Subcutaneous adipose tissue (tissue), 4 donors: ENCODE results near the gene RASGRP1. TPM values are rescaled to one million over a fixed set of nuclear protein-coding genes. Genes with fewer than 3 reads are reported as not detected.

ENCODE experiments used
- total RNA-seq, 4 donors: library from RNA; depleted of rRNA; stranded (reverse); fragments of >200 nt; gene quantifications; one replicate each; pipeline ENCODE4 v1.1.0, GENCODE V29; 2016
- TF ChIP-seq, protein P1 (sequence below): fragments of 450-650 bp; IDR thresholded peaks from one replicate; pipeline ENCODE4 v1.5.1; 2016; ENCODE audit warnings: low read depth, mild to moderate bottlenecking, control low read depth, antibody characterized with exemption, moderate library complexity

RASGRP1 gene
- total RNA-seq, 4 donors from 2014 or later: 0.94 to 2.9 (median 1.8) TPM

DNA sequence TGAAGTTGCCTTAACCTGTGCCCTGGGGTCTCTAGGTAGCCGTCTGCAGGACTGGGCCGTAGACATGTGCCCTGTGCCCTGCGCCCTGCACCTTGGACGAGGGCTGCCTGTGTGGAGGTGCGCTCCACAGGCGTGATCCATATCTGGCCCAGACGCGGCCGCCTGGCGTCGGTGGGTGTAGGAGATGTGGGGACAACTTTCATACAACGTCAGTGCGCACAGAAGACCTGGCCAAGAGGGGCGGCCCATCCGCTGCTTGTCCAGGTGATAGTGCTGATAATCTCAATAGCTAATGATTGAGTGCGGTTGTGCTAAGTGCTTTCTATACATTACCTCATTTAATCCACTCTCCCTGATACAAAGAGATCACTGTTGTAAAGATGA is 665 bp upstream of the RASGRP1 start:
- TF ChIP-seq, protein P1, sequence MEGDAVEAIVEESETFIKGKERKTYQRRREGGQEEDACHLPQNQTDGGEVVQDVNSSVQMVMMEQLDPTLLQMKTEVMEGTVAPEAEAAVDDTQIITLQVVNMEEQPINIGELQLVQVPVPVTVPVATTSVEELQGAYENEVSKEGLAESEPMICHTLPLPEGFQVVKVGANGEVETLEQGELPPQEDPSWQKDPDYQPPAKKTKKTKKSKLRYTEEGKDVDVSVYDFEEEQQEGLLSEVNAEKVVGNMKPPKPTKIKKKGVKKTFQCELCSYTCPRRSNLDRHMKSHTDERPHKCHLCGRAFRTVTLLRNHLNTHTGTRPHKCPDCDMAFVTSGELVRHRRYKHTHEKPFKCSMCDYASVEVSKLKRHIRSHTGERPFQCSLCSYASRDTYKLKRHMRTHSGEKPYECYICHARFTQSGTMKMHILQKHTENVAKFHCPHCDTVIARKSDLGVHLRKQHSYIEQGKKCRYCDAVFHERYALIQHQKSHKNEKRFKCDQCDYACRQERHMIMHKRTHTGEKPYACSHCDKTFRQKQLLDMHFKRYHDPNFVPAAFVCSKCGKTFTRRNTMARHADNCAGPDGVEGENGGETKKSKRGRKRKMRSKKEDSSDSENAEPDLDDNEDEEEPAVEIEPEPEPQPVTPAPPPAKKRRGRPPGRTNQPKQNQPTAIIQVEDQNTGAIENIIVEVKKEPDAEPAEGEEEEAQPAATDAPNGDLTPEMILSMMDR: no peak

DNA sequence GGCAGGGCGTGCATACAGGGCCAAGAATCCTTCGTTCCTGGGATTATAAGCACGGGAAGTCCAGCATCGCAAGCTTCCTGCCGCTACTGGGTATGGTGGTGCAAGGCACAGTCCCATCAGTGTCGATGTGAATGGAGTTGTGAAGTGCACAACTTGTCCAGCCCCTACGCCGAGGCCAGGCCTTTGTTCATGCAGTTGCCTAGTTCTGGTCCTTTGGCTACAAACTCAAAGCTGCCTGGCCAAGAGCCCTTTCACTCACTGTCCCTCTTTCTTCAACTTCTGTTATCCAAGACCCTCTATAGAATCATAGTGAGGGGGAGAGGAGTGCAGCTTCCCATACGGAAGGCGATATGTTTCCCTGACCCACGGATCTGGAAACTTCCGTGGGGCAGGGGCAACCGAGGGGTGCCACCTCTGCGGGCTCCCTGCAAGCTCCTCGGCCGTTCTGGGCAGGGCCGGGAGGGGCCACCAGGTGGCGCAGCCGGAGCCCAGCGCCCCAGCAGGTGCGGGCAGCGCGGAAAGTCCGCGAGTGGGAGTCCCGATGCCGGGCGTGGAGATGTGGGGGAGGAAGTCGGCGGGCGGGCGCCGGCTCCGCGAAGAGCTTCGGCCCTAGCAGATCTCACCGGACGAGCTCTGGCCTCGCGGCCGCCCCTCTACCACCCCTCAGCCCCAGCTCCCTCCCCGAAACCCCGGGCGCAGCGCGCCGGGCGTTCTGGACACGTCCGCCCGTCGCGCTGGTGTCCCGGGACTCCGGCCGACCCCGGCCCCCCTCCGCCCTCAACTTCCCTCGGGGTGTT is 693 bp downstream of the RASGRP1 start:
- TF ChIP-seq, protein P1: no peak

DNA sequence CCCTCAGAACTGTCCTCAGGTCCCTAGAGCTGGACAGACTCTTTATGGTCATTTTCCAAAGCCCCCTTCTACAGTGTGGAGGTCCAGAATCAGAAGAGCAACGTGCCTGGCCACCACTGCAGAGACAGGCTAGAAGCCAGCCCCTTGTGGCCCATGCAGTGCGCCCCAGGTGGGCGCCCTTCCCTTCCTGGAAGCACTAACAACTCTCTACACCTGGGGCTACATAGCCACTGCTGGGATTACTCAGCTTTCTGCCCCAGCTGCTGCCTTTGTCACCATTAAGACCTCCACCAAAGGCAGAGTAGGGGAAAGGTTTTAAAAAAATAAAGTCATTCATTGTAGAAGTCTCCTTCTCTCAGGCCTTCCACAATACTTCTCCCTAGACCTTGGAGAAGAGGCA is 2.3 kb downstream of the RASGRP1 start:
- TF ChIP-seq, protein P1: no peak

DNA sequence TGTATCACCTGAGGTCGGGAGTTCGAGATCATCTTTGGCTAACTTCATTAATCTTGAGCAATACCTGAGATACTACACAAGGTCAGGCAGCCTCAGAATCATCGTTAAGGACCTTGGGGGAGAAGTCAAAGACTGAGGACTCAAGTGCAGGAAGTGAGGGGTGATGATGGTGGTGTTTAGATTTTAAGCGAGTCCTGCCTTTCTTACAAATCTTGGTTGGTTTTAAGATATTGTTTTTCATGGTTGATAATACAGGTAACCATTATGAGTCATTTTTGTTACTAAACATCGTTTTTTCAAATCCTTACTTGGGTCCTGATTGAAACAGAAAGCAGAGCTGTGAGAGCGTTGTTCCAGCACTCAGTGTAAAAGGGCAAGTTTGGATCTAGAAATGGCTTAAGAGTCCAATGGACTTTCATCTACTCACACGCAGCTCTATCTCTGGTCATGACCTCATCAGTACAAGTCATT is 4.1 kb downstream of the RASGRP1 start:
- TF ChIP-seq, protein P1: no peak

DNA sequence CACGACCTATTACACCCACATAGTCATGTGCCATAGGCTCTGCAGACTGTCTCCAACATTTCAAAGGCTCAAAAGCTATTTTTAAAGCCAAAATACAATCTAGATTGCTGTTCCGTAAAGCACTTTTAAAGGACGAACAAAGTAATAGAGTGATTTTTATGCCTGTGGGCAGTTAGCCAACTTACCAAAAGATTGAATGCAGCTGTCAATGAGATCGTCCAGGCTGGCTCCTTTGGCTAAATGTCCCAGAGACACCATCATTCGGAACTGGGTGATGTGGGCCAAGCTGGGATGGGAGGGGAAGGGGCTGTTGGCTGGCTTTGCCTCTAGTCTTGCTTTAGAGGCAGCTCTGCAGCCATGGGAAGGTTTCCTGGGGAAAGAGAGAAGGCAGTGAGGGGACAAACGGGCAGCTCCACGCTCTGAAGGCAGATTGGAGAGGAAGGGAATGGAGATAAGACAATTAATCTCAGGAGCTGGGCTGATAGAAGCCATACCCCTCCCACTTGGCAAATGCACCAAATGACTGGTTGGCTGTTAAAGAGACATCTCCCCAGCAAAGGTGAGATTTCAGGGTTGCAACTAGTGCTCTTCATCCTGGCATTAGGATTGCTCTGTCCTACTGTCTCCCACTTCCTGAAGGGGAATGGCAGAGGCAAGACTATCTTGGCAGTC is 4.8 kb downstream of the RASGRP1 start:
- TF ChIP-seq, protein P1: no peak

DNA sequence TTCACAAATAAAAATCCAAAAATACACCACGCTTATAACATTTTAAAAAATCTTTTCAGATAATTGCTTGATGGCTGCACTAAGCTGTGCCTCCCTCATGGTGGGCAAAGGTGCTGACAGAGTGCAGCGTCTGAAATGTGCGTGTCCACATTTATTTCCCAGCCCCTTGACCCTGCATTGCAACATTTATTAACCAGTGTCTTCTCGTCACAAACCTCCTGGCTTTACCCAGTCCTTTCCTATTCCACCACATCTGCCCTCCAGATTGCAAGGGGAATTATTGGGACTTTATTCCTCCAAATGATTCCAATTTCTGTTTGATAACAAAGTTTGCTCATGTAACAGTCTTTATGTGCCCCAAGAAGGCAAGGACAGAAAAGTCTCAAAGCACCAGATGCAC is 5.5 kb downstream of the RASGRP1 start:
- TF ChIP-seq, protein P1: no peak

DNA sequence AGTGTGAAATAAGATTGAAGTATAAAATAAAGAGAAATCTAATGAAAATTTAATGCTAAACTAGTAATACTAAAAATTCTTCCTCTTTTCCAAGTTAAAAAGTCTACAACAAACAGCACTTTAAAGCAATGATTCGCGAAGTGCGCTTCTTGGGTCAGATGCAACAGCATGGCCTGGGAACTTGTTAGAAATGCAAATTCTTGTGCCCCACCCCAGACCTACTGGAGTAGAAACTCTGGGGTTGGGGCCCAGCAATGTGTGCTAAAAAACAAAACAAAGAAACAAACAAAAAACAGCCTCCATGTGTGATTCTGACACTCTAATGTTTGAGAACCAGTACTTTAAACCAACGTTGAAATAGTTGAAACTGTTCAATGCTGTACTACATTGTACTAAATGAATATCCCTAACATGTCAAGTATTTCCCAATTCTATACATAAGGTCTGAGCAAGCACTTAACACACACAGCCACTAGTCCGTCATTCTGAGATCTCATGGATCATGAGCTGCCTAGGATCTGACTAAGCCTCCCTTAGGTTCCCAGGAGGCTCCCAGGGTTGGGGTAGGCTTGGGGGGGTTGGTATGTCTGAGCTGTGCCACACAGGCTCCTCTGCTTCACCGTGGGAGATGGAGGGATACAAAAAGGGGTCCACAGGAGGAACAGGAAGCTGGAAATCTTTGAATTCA is 6.1 kb downstream of the RASGRP1 start:
- TF ChIP-seq, protein P1: no peak
